ENCODE results near the gene CDC25C.

Gene CDC25C

DNA sequence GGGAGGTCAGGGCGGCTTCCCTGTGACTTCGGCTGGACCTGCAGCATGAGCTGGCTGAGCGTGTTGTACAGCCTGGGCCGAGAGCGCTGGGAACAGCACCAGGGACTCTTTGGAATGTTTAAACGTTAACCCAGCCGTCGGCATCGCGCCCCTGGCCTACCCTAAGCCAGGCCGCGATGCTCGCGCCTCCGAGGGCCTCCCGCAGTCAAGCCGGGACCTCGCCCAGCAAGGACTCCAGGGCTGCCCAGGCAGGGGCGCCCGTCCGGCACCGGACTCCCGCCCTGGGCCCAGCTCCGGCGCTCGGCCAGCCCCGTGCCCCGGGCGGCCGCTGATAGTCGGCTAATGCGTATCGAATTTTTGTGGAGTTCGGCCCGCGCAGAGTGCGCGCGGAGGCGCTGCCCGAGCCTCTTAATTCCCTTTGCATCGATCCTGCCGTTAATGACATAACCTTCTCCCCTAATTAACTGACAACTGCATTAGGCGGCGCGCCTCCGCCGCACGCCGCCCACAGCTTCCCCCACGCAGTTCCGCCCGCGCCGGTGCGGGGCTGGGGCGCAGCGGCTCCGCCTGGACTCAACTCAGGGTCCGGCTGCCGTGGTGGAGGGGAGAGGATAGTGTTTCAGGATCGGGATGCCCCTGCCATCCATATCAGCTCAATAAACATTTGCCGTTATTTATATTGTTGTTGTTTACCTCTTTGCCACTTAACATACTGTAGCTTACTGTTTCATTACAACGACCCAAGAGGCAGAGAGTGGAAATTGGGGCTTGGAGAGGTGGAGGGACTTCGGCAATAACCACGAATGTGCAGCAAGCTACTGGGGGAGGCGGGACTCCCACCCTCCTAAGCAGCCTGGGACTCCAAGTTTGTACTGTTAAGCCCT lies 89.7 kb downstream of the CDC25C start:
- H3K27ac ChIP-seq, result no peak overlapping the region
- TF ChIP-seq, protein P1, sequence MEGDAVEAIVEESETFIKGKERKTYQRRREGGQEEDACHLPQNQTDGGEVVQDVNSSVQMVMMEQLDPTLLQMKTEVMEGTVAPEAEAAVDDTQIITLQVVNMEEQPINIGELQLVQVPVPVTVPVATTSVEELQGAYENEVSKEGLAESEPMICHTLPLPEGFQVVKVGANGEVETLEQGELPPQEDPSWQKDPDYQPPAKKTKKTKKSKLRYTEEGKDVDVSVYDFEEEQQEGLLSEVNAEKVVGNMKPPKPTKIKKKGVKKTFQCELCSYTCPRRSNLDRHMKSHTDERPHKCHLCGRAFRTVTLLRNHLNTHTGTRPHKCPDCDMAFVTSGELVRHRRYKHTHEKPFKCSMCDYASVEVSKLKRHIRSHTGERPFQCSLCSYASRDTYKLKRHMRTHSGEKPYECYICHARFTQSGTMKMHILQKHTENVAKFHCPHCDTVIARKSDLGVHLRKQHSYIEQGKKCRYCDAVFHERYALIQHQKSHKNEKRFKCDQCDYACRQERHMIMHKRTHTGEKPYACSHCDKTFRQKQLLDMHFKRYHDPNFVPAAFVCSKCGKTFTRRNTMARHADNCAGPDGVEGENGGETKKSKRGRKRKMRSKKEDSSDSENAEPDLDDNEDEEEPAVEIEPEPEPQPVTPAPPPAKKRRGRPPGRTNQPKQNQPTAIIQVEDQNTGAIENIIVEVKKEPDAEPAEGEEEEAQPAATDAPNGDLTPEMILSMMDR (conservative IDR thresholded peaks at IDR 0.05), result no peak
- no peak for TF ChIP-seq ZFX (IDR thresholded peaks at IDR 0.05)

DNA sequence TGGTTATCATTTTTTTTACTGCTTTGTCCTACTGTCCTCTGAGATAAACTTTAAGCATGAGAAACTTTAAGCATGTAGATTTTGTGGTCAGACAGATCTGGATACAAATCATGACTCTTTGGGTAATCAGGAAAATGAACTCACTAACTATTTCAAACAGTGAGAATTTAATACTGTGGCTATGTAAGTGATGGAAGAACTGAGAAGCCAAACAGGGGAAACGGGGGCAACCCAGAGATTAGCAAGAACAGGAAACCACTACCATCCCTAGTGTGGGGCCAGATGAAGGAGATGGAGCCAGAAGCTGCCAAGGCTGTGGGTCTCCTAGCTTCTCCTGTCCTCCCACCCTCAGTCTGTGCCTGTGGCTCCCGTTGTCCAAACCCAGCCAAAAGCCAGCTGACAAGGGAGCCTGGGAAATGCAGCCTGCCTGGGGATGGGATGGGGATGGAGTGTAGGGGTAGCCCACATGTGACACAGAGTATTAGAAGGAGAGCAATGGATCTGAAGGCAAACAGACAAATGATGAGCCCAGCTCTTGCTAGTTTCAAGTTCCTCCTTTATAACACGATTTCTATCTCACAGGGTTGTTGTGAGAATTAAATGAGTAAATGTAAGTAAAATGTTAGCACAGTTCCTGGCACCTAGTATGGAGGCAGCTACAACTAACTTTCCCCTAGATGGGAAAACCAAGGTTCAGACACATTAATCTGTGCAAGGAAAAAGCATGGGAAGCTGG lies 90.8 kb downstream of the CDC25C start:
- TF ChIP-seq, protein P1 (conservative IDR thresholded peaks at IDR 0.05), result no peak
- no peak for TF ChIP-seq ZFX (IDR thresholded peaks at IDR 0.05)
- no peak overlapping the region for H3K27ac ChIP-seq

DNA sequence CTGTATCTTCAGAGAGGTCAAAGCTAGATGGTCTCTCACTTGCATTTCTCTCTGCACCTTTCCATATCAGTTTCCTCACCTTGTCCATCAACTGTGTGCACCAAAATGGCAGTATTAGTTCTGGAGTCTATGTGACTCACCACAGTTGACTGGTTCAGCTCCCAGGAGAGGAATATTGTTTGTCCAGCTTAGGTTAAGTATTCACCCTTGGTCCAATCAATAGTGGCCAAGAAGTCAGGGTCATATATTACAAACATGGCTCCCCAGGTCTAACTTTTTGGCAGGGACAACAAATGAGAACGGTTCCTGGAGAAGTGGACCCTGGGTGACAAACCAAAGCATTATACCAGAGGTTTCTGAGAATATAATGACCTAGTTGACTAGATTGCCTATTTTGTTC lies 93.6 kb downstream of the CDC25C start:
- TF ChIP-seq, protein P1 (conservative IDR thresholded peaks at IDR 0.05), result no peak
- no peak for TF ChIP-seq ZFX (IDR thresholded peaks at IDR 0.05)
- no peak overlapping the region for H3K27ac ChIP-seq
